Activated CD8-positive, alpha-beta T cell treated with anti-CD3 and anti-CD28 coated beads for 36 hours (primary cell): Measurements from ENCODE around the gene ADM2. TPM values are rescaled to one million over a fixed set of nuclear protein-coding genes. Genes with fewer than 3 reads are reported as not detected.

Source experiments
- ATAC-seq: fragments of 200-7000 bp; cut with Tn5 transposase; one replicate; pipeline ENCODE4 v1.10.0; 2021; ENCODE audit warnings: mild to moderate bottlenecking, moderate library complexity
- CTCF ChIA-PET: fragments of 350-600 bp; sonication (Branson Sonifier 250); formaldehyde crosslinking; loops from one replicate; lab custom pipeline; 2021; ENCODE audit warnings: antibody characterized with exemption; lab: Charles Lee
- POLR2A ChIA-PET: fragments of 350-600 bp; sonication (Branson Sonifier 250); formaldehyde crosslinking; loops from one replicate; lab custom pipeline; 2021; ENCODE audit warnings: antibody characterized with exemption; lab: Charles Lee
- DNase-seq: peaks from one replicate; pipeline ENCODE4 v3.0.0-alpha.2; 2020
- H3K27ac Mint-ChIP-seq: one replicate; pipeline ENCODE4 v1.8.0; 2021; ENCODE audit warnings: mild to moderate bottlenecking, mixed read lengths
- H3K27me3 Mint-ChIP-seq: one replicate; pipeline ENCODE4 v1.8.0; 2021; ENCODE audit warnings: mixed read lengths
- H3K36me3 Mint-ChIP-seq: one replicate; pipeline ENCODE4 v1.8.0; 2021; ENCODE audit warnings: low read depth, mixed read lengths
- H3K4me1 Mint-ChIP-seq: one replicate; pipeline ENCODE4 v1.8.0; 2021; ENCODE audit warnings: low read depth, mixed read lengths
- H3K4me3 Mint-ChIP-seq: one replicate; pipeline ENCODE4 v1.8.0; 2021; ENCODE audit warnings: mild to moderate bottlenecking, moderate library complexity, mixed read lengths
- H3K9me3 Mint-ChIP-seq: one replicate; pipeline ENCODE4 v1.8.0; 2021; ENCODE audit warnings: mixed read lengths
- intact Hi-C: fragments of 100-400 bp; cut with micrococcal nuclease; formaldehyde crosslinking; loops from one replicate; pipeline ENCODE4 v1.10.0; 2022
- total RNA-seq, 2 experiments: library from RNA; stranded (reverse); gene quantifications; one replicate each; pipeline ENCODE4 v1.2.3, GENCODE V29; 2021
- TF ChIP-seq, protein P1 (sequence below): fragments of 200-600 bp; IDR thresholded peaks from one replicate; pipeline ENCODE4 v1.8.0; 2022; ENCODE audit warnings: antibody characterized with exemption, mild to moderate bottlenecking

ADM2 gene
- total RNA-seq, 2 experiments from 2014 or later, result 5.5 to 6.8 TPM

- Mint-ChIP-seq H3K36me3 (peaks cover 15% of the 10 kb centered on the region), H3K27ac (no peak overlapping the region), H3K4me1 (no peaks in the 10 kb centered on the region), H3K27me3 (no peaks in the 10 kb centered on the region), H3K4me3 (no peak overlapping the region), H3K9me3 (no peaks in the 10 kb centered on the region)
- ATAC-seq (no peak), DNase-seq (no peak)
- intact Hi-C loops, result no loop called here
- TF ChIP-seq, protein P1, sequence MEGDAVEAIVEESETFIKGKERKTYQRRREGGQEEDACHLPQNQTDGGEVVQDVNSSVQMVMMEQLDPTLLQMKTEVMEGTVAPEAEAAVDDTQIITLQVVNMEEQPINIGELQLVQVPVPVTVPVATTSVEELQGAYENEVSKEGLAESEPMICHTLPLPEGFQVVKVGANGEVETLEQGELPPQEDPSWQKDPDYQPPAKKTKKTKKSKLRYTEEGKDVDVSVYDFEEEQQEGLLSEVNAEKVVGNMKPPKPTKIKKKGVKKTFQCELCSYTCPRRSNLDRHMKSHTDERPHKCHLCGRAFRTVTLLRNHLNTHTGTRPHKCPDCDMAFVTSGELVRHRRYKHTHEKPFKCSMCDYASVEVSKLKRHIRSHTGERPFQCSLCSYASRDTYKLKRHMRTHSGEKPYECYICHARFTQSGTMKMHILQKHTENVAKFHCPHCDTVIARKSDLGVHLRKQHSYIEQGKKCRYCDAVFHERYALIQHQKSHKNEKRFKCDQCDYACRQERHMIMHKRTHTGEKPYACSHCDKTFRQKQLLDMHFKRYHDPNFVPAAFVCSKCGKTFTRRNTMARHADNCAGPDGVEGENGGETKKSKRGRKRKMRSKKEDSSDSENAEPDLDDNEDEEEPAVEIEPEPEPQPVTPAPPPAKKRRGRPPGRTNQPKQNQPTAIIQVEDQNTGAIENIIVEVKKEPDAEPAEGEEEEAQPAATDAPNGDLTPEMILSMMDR, result no peak
- ChIA-PET CTCF (no interaction called here), POLR2A (interaction anchor here (0.8 kb wide), 1 partner anchor 29 kb away, joined by 3 read pairs; no protein-coding TSS in a partner anchor)
Measured at GRCh38 chr22:50436015-50436830, 45.1 kb upstream of the ADM2 start.

DNA sequence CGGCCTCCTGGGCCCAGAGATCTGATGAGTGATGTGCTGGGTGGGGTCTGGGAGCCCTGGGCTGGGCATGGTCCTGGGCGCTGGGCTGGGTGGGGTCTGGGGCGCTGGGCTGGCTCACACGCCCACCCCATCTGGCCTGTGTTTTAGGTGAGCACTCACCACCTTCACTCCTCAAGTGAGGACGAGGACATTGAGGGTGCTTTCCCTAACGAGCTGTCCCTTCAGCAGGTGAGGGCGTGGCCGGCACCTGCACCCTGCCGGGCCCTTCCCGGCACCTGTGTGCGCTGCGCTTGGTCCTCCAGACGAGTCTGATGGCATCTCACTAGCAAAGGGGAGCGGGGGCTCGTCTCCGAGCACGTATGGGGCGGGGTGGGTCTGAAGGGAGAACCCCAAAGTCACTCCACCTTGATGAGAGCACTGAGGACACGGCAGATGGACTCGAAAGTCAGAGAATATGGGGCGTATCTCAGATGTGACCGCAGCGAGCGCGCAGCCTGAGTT, 44.5 kb upstream of the ADM2 start:
- no peak overlapping the region for H3K27ac Mint-ChIP-seq
- H3K36me3 Mint-ChIP-seq, result peaks cover 9% of the 10 kb centered on the region
- H3K4me3 Mint-ChIP-seq, result no peak overlapping the region
- H3K9me3 Mint-ChIP-seq, result no peaks in the 10 kb centered on the region
- TF ChIP-seq, protein P1, result no peak
- no peaks in the 10 kb centered on the region for H3K27me3 Mint-ChIP-seq
- H3K4me1 Mint-ChIP-seq, result no peaks in the 10 kb centered on the region
- DNase-seq (no peak), ATAC-seq (no peak)
- POLR2A ChIA-PET, result no interaction called here
- intact Hi-C loops, result no loop called here
- CTCF ChIA-PET, result no interaction called here

GRCh38 chr22:50437511-50438304, 43.6 kb upstream of the ADM2 start:
- Mint-ChIP-seq H3K36me3 (peaks cover 9% of the 10 kb centered on the region), H3K4me1 (no peaks in the 10 kb centered on the region), H3K4me3 (no peak overlapping the region), H3K9me3 (no peaks in the 10 kb centered on the region), H3K27me3 (no peaks in the 10 kb centered on the region), H3K27ac (no peak overlapping the region)
- TF ChIP-seq, protein P1, result no peak
- ChIA-PET CTCF (interaction anchor here (0.8 kb wide), 1 partner anchor 61 kb away, joined by 3 read pairs; no protein-coding TSS in a partner anchor), POLR2A (interaction anchor here (0.7 kb wide), 1 partner anchor 65 kb away, joined by 3 read pairs; no protein-coding TSS in a partner anchor)
- DNase-seq (no peak), ATAC-seq (no peak)
- intact Hi-C loops, result no loop called here

DNA sequence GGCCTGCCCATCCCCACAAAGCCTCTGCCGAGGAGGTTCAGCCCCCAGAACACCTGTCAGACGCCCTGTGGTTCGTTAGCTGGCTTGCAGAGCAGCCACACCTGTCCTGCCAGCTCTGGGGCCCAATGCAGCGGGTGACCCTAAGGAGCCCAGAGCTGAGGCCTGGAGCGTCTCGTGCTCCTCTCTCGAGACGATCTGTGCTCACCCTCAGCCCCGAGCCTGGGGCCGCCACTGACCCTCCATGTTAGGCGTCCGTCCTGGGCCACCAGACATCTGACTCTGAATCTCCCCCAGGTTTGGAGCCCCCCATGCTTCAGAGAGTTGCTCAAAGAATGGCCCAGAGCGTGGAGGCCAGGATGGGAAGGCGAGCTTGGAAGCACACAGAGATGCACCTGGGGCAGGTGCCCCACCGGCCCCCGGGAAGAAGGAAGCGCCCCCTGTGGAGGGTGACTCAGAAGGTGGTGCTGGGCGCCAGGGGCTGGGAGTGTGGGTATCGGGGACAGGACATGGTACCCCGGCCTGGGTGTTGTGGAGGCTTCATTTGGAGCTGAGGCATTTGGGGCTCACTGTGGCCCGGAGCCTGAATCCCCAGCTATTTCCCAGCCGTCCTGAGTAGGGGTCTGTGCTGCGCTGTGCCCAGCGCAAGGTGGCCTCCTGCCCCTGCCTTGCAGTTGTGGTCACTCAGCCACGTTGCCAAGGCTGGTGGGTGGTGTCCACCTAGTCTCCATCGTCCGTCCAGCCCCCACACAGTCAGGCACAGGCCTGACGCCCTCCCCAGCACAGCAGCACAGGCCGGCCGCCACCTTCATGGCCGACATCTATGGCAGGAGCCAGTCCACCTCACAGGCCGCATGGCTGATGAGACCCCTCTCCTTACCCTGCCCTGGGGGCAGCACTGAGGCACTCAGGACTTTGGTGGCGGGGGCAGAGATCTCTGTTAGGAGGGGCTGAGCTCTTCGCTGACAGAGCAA, 42.8 kb upstream of the ADM2 start:
- Mint-ChIP-seq H3K27me3 (no peaks in the 10 kb centered on the region), H3K4me1 (peaks cover 7% of the 10 kb centered on the region), H3K36me3 (peaks cover 12% of the 10 kb centered on the region), H3K27ac (no peak overlapping the region), H3K4me3 (no peak overlapping the region), H3K9me3 (no peaks in the 10 kb centered on the region)
- no peak for DNase-seq
- intact Hi-C loops, result no loop called here
- CTCF ChIA-PET, result interaction anchor here (1.6 kb wide), 1 partner anchor 59 kb away, joined by 5 read pairs; no protein-coding TSS in a partner anchor
- ATAC-seq, result no peak
- POLR2A ChIA-PET, result interaction anchor here (0.7 kb wide), 1 partner anchor 64 kb away, joined by 3 read pairs; no protein-coding TSS in a partner anchor
- TF ChIP-seq, protein P1, result no peak
